ENCODE results near the gene MFSD12.
A peak's percentile ranks its signal among the peaks of the same experiment; 100 is the strongest.

MFSD12 gene

DNA sequence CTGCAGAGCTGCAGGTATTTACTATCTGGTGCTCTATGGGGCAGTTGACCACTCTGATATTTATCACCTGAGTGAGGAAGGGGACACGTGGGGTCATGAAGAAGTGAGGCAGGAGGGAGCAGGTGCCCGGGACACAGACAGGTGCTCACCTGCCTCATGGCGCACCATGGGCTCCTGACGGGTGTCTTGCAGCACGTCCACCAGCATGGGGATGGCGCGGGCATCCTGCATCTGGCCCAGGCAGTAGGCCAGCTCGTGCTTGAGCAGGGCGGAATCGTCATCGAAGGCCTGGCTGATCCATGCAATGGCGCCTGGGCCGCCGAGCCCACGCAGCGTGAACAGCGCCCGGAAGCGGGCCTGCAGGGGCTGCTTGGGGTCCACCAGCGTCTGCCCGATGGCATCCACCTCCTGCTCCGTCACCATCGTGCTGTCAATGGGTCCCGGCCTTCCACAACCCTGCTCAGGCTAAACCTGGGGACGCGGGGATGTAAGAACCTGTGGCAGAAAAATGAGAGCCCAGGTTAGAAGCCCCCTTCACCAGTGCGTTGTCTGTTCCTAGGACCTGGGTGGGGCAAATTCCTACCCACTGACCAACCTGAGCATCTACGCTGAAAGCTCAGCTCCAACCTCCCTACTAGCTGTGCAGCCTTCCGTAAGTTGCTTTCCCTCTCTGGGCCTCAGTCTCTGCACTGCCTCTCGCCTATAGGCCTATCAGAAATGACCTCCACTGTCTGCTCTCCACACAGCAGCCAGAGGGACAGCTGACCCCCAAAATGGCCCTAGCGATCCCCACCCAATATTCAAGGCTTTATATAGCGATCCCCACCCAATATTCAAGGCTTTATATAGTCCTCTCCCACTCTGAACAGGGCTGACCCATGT, 60.8 kb downstream of the MFSD12 start:
- TF ChIP-seq ZNF768 (tag by site-specific recombination; IDR thresholded peaks at IDR 0.05): peak; percentile 51; the same call in 1 of the 2 replicates
- TF ChIP-seq, protein P1, sequence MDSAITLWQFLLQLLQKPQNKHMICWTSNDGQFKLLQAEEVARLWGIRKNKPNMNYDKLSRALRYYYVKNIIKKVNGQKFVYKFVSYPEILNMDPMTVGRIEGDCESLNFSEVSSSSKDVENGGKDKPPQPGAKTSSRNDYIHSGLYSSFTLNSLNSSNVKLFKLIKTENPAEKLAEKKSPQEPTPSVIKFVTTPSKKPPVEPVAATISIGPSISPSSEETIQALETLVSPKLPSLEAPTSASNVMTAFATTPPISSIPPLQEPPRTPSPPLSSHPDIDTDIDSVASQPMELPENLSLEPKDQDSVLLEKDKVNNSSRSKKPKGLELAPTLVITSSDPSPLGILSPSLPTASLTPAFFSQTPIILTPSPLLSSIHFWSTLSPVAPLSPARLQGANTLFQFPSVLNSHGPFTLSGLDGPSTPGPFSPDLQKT (IDR thresholded peaks at IDR 0.05; ENCODE audit: borderline replicate concordance, low read depth, low read length): no peak
- Histone ChIP-seq H3K4me1 (ENCODE audit: control insufficient read depth, insufficient read depth, low read length) (peaks cover 2% of the 10 kb centered on the region), H3K9me3 (ENCODE audit: control insufficient read depth, insufficient read depth, low read depth, low read length) (no peaks in the 10 kb centered on the region), H3K36me3 (ENCODE audit: control insufficient read depth in 2 of 2, insufficient read depth in 1 of 2, low read length in 2 of 2) (peaks cover 7 to 52% of the 10 kb centered on the region in 2 experiments; a peak in 2 of 3 replicates), H3K27ac (ENCODE audit: extremely low read depth, low read depth, low read length) (no peak overlapping the region), H3K4me3 (ENCODE audit: low read depth, low read length) (no peak overlapping the region)
- POLR2A ChIA-PET: no interaction called here
- CTCF ChIA-PET: no interaction called here

DNA sequence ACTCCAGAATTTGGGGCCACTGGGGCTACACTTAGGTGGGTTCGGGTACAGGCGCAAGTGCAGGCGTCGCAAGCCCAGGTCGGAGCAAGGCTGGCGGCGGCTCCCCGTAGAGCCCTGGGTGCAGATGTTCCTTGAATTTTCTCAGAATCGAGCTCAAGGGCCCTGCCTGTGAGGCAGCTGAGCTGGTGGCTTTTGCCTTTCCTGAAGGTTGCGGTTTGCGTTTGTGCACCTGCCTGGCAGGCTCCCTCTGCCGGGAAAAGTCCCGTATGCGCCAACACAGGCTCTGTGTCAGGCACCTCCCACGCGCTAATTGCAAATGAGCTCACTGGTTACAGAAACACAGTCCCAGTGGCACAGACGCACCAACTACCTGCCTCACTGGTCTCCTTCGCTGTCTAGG, 62.8 kb downstream of the MFSD12 start:
- peaks cover 7 to 60% of the 10 kb centered on the region in 2 experiments; a peak in 2 of 3 replicates for H3K36me3 ChIP-seq (ENCODE audit: control insufficient read depth in 2 of 2, insufficient read depth in 1 of 2, low read length in 2 of 2)
- no peak for TF ChIP-seq ZNF510 (tag by site-specific recombination; IDR thresholded peaks at IDR 0.05; ENCODE audit: insufficient replicate concordance)
- TF ChIP-seq, protein P2, sequence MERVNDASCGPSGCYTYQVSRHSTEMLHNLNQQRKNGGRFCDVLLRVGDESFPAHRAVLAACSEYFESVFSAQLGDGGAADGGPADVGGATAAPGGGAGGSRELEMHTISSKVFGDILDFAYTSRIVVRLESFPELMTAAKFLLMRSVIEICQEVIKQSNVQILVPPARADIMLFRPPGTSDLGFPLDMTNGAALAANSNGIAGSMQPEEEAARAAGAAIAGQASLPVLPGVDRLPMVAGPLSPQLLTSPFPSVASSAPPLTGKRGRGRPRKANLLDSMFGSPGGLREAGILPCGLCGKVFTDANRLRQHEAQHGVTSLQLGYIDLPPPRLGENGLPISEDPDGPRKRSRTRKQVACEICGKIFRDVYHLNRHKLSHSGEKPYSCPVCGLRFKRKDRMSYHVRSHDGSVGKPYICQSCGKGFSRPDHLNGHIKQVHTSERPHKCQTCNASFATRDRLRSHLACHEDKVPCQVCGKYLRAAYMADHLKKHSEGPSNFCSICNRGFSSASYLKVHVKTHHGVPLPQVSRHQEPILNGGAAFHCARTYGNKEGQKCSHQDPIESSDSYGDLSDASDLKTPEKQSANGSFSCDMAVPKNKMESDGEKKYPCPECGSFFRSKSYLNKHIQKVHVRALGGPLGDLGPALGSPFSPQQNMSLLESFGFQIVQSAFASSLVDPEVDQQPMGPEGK (tag by site-specific recombination; IDR thresholded peaks at IDR 0.05): no peak
- TF ChIP-seq EGR2 (tag by site-specific recombination; IDR thresholded peaks at IDR 0.05; ENCODE audit: low read depth): peak; percentile 45
- peak; percentile 39 for TF ChIP-seq ZFHX2 (tag by site-specific recombination; conservative IDR thresholded peaks at IDR 0.05)
- TF ChIP-seq ZXDB (tag by site-specific recombination; IDR thresholded peaks at IDR 0.05): no peak
- no peak for TF ChIP-seq ZNF112 (tag by site-specific recombination; IDR thresholded peaks at IDR 0.05)
- H3K4me1 ChIP-seq (ENCODE audit: control insufficient read depth, insufficient read depth, low read length): no peaks in the 10 kb centered on the region; the same call in 1 of the 2 replicates
- no peaks in the 10 kb centered on the region for H3K9me3 ChIP-seq (ENCODE audit: control insufficient read depth, insufficient read depth, low read depth, low read length)
- H3K4me3 ChIP-seq (ENCODE audit: low read depth, low read length): no peak overlapping the region
- CTCF ChIA-PET: interaction anchor here (0.8 kb wide), 1 partner anchor 10 kb away, joined by 6 read pairs; no protein-coding TSS in a partner anchor
- no peak overlapping the region for H3K27ac ChIP-seq (ENCODE audit: extremely low read depth, low read depth, low read length)
- POLR2A ChIA-PET: interaction anchor here (0.5 to 0.7 kb wide), 2 partner anchors 10 to 219 kb away, joined by 4 to 5 read pairs; no protein-coding TSS in a partner anchor

Measured in HEK293 (cell line).